Measurements from ENCODE around the gene SEC14L1.
"Not testable (repeated sequence)": the region's sequence is repeated elsewhere in the genome, so short reads cannot be mapped to it uniquely, and the experiment has no call there.

SEC14L1 gene

DNA sequence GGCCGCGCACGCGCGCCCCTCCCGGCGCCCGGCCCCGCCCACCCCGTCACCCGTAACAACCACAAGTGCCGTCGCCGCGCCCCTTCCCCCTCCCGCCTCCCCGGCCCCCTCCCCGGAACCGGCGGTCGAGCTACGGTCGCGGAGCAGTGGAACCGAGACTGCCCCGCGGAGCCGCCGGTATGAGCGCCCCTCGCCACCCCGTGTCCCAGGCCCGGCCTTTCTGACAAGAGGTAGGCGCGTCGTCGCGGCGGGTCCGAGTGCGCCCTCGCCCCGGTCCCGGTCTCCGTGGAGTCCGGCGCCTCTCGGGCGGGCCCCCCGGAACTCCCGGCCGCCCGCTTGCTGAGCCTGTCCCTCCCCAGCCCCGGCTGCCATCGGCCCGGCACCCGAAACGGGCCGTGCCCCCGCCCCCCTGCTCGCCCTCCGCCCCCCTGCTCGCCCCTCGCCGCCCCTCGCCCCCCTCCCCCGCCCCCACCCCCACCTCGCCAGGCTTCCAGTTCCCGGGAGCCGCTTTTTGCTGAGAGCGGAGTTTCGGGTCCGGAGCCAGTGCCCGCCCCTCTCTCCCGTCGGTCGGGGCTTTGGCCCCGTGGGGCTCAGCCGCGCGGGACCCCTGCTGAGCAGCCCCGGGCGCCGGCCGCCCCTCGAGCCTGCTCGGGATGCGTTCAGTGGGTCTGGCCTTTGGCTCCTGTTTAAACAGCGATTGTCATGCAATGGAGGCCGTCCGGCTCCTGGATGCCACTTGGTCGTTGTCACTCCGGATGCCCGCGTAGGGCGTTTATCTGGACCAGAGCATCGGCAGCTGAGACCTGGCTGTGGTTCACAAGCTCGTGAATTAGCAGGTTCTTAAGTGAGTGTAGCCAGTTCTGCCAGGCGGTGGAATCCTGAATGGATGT, at the start of gene SEC14L1:
SEC14L1 (plus strand) TSS at position 92 of the 890 bp plus-strand sequence. CDS start 2,628 bp downstream, outside the sequence.
- DNase-seq = peak; percentile 77

DNA sequence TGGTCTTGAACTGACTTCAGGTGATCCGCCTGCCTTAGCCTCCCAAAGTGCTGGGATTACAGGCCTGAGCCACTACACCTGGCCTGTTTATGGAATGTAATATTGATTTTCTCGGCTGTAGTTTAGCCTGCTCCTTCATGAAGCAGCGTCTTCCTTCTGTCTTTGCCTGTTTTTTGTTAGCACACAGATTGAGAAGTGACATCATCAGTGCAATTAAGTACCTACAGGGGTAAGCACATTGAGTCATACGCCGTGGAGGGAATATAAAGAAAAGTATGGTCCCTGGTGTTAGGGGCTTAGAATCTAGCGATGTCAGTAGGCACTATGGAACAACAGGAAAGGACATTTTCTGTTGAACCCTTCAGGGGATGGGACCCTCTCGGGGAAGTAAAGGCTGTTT, 48.7 kb upstream of the SEC14L1 start:
- no peak for DNase-seq

DNA sequence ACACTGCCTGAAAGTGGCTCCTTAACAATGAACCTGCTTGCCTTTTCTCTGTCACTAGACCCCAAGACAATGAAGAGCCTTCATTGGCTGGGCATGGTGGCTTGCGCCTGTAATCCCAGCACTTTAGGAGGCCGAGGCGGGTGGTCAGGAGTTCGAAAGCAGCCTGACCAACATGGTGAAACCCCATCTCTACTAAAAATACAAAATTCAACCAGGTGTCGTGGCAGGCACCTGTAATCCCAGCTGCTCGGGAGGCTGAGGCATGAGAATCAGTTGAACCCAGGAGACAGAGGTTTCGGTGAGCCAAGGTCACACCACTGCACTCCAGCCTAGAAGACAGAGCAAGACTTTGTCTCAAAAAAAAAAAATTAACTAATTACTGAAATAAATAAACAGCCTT, 45.3 kb upstream of the SEC14L1 start:
- no peak for DNase-seq

DNA sequence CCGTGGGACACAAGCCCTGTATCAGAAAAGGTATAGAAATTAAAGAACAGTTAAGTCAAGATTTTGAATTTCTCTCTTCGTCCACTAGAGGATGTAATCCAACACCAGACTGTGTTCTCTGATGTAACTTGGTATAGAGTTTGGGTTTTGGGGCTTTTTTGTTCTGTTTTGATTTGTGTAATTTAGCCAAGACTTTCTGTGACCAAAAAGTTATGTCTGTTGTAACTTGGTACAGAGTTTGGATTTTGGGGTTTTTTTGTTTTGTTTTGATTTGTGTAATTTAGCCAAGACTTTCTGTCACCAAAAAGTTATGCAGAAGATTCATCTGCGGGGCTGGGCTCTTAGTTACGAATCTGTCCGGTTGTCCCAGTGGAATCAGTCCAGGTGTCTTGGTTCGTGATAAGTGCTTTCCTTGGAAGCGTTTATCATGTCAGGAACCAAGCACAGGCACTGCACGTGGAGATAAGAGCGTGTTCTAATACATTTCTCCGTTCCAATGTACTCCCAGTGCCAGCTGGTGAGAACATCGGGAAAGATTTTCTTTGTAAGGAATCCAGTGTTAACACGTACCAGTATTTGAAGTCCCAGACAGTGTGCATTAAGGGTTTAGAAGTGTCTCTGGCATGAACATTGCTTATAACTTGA, 44.1 kb upstream of the SEC14L1 start:
- DNase-seq = no peak

DNA sequence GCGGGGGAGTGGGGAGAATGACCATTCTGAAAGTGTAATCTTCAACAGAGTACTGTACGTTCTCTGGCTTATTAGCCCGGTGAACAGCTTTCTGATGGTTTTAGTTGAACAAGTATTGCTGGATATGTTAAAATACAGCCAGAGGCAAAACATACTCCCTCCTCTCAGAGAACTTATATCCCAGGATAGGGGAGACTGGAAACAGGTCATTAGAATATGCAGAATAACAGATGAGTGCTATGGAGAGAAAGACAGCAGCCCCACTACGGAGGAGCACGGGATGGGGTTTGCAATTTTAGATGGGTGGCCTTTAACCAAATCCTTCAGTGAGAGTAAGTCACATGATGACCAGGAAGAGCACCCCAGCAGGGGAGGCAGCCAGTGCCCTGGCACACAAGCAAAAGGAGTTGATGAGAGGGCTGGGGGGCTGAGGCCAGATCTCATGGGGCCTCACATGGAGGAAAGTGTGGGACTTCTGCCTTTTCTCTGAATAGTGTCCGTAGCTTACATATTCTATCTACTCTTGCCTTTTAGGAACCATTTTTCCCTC, 43.1 kb upstream of the SEC14L1 start:
- no peak for DNase-seq

DNA sequence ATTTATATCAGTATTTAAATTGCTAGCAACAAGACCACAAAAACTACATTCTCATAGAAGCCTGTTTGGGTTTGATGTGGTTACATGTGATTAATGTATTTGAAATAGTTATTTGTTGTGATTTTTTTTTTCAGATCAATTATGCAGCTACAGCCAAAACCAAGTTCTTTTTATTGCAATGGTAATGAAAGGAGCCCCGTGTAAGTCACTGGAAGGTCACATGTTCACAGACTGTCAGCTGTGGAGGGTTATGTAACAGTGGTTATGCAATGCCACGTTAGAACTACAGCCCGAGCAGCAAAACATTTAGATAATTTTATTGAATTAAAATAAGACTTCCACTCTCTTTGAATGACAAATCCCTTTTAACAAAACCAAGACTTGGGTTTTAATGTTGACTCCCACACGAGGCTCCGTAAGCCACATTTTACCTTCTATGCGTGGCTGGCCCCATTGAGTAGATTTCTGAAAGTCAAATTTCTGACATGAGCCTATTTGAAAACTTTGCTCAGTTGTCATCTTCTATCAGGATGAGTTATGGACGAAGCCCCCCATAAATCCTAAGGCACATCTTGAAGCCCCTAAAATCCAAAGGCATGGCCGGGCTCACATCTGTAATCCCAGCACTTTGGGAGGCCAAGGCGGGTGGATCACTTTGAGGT, 41.8 kb upstream of the SEC14L1 start:
- no peak for DNase-seq

DNA sequence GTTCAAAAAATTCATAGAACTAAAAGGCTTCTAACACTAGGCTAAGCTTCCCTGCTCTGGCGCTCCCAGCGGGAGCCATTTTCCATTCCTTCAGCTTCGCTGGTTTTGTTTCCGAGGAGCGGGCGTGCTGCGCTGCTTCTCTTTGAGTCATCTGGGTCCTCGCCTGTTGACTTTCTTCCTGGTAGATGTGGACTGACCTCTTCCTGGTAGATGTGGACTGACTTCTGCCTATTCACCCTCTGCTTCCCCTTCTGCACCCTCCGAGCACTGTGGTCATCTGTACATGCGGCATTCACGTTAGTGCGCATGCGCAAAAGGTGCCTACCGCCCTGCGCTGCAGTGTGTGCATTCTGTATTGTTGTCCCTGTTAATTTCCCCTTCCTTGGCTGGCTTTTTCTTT, 40.8 kb upstream of the SEC14L1 start:
- no peak for DNase-seq

DNA sequence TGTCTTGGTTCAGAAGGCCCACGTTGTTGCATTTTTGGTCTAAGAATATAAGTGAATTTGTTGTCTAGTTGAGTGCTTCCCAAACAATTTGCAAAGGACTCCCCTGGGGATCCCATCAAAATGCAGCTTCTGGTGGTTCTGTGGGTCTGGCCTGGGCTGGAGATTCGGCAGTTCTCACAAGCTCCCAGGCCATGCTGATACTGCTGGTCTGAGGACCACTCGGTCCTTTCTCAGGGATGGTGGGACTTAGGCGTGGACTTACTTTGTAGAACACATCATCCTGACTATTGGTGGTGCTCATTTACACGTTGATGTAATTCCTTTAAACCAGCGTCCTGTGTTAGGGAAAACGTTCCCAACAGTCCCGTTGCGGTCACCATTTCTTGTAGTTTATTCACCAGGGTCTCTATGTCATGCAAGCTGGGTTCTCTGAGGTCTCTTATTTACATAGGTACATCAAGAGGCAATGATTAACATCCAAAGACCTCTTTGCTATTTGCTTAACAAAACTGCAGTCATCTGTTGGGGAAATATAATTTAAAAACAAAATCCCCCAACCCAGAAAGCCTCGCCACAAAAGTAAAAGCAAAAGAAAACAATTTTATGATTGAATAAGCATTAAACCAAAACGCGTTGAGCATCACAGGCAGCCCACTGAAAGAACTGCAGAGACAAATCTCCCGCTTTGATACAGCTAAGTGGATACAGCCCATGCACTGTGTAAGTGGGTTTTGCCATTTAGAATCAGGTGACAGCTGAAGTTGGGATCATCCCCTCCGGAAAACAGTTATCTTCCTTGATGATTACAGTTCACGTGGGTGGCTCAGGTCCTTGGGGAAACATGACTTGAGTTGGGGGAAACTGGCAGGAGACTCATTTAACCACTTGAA, 39.0 kb upstream of the SEC14L1 start:
- DNase-seq = no peak

DNA sequence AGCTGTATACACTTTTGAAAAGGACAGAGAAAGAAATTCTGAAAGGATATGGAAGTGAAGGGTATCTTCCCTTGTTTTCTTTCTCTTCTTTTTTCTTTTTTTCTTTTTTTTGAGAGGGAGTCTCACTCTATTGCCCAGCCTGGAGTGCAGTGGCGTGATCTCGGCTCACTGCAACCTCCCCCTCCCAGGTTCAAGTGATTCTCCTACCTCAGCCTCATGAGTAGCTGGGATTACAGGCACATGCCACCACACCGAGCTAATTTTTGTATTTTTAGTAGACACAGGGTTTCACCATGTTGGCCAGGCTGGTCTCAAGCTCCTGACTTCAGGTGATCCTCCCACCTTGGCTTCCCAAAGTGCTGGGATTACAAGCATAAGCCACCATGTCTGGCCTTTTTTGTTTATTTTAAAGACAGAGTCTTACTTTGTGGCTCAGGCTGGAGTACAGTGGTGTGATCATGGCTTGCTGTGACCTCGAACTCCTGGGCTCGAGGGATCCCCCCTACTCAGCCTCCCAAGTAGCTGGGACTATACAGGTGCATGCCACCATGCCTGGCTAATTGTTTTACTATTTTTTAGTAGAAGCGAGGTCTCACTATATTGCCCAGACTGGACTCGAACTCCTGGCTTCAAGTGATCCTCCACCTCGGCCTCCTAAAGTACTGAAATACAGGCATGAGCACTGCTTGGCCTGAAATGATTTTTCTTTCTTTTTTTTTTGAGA, 38.2 kb upstream of the SEC14L1 start:
- not testable (repeated sequence) for DNase-seq

DNA sequence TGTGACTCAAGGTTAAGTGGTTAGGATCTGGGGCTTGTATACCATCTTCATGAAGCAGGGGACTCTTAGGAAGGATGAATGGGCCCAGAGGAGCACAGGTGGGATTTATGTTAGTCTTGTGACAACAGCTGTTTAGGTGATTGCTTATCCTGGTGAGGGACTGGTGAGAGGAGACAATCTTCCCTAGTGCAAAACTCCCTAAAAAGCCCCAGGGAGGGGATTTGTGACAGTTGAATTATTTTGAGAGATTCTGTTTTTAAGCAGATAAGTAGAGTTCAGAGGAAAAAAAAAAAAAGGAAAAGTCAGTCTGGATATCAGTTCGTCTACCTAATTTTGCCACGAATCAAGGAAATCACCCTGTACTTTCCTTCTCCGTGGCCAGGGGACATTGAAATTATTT, 35.1 kb upstream of the SEC14L1 start:
- DNase-seq = no peak

DNA sequence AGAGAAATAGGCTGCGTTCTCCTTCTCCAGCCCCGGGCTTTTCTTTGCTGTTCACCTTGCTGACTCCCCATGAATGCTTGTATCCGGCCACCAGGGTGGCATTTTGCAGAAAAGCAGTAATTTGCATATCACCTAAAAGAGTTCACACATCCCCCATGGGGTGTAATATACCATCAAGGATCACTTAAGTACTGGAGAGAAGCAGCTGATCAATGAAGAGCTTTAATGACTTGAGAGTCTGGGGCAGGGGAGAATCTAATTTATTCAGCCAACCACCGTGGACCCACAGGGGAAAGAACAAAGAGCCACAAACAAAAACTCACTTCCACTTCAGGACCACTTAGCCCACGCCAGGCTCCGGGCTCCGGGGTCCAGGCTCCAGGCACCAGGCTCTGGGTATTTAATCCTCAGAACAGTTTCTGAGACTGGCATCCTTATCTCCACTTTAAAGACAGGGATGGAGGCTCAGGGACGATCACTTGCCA, 33.9 kb upstream of the SEC14L1 start:
- DNase-seq = peak; percentile 64

DNA sequence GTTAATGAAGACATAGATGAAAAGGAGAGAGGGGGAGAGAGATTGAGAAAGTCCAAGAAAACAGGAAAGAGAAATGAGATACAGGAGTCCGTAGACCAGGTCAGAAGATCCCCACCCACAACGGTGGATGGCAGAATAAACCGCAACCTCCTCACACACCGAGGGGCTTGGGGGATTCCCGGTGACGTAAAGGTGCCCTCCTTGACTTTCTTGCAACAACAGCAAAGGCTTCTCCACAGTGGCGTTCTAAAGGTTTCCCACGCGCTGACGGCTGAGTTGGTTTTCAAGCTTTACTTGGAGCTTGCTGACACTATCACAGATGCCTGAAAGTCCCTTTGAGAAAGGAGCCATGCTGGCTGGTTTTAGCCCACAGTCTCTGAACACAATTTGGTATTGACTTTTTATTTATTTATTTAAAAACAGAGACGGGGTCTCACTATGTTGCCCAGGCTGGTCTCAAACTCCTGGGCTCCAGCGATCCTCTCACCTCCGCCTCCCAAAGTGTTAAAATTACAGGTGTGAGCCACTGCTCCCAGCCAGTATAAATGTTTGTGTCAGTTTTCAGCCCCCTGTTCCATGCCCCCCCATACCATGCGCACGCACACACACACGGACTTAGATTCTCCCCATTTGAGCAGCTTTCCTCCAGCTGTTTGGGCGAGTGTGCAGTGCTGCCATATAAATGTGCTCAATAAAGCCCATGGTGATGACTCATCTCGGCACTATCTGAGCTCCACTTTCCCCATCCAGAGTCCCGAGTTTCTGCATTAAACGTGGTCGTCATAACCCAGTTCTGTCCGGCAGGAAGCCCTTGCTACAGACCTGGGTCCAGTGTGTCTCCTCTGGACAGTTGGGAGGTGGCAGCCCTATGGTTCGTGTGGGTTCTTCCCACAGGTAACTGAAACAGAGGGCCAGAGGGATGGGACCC, 33.0 kb upstream of the SEC14L1 start:
- peak; percentile 85 for DNase-seq

DNA sequence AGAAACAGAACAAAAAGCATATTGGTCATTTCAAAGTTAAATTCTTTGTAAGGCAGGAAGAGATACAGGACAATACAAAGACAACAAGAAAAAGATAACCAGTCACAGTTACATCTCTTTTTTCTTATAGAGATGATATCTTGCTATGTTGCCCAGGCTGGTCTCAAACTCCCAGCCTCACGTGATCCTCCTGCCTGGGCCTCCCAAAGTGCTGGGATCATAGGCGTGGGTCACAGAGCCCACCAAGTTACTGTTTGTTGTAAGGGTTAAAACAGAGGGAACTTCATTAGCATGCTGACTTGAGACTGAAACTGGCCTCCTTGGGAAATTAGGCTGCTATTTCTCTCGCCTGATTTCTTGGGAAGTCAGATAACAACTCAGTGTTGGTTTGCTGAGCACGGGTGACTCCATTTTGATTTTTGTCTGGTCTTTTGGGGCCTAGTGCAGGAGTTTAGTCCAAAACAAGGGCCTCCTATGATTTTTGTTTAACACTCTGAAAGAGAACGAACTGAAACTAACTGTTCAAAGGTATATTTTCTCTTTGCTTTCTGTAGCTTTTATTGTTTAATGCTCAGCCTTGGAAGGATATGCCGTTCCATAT, 31.5 kb upstream of the SEC14L1 start:
- DNase-seq = no peak

DNA sequence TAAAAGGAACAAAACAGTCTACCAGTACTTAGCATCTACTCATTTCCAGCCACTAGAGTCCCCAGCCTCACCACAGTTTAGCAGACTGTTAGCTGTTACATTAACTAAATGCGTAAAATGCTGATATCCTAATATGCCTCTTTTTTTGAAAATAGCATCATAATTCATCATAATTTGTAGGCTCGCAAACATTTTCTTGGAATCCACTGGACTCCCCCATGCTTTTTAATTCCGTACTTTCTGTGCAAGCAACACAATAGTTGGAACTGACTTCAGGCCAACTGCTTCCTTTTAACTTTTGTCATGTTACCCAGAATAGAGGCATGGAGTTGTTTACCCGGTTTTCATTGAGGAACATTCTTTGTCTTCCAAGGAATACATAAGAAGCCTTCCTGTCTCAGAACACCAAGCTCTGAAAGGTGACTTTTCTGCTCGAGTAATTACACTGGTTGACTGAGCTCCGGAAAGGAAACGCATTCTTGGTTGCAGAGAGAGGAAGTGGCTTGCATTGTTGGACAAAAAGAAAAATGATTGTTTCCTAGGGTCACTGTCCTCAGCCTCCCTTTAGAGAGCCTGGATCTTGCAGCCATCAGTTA, 30.9 kb upstream of the SEC14L1 start:
- DNase-seq = no peak

DNA sequence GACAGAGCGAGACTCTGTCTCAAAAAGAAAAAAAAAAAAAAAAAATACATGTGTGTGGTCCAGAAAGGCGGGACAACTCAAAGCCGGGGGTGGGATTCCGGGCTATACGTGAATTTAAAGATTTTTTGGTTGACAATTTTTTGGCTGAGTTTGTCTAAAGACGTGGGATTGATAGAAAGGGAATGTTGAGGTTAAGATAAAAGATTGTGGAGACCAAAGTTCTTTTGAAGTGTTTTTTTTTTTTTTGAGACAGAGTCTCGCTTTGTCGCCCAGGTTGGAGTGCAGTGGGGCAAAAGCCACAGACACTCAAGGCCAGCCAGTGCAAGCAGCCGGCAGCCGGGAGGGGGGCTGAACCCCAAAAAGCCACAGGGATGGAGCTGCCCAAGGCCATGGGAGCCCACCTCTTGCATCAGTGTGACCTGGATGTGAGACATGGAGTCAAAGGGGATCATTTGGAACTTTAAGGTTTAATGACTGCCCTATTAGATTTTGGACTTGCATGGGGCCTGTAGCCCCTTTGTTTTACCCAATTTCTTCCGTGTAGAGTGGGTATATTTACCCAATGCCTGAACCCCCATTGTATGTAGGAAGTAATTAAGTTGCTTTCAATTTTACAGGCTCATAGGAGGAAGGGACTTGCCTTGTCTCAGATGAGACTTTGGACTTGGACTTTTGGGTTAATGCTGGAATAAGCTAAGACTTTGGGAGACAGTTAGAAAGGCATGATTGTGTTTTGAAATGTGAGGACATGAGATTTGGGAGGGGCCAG, 29.4 kb upstream of the SEC14L1 start:
- DNase-seq = not testable (repeated sequence)

DNA sequence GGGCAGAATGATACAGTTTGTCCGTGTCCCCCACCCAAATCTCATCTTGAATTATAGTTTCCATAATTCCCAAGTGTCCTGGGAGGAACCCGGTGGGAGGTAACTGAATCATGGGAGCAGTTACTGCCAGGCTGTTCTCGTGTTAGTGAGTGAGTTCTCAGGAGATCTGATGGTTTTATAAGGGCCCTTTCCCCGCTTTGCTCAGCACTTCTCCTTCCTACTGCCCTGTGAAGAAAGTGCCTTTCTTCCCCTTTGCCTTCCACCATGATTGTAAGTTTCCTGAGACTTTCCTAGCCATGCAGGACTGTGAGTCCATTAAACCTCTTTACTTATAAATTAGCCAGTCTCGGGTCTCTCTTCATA, 28.9 kb upstream of the SEC14L1 start:
- DNase-seq = no peak

DNA sequence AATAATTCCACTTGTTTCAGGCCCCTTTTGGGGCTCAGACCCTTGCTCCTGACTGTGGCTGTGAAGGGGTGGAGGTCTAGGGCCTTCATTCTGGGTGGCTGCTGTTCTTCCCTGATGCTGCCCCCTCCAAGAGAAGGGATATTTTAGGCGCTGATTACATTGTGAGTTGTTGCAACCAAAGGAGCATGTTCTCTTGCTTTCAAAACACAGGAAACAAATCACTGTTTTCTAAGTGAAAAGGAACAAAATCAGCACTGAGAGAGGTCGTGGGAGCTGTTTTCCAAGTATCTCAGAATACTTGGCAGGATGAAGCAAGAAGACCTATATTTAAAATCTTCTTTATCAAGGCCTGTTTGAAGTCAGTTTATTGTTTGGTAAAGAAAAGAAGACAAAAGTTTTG, 25.3 kb upstream of the SEC14L1 start:
- DNase-seq = no peak

DNA sequence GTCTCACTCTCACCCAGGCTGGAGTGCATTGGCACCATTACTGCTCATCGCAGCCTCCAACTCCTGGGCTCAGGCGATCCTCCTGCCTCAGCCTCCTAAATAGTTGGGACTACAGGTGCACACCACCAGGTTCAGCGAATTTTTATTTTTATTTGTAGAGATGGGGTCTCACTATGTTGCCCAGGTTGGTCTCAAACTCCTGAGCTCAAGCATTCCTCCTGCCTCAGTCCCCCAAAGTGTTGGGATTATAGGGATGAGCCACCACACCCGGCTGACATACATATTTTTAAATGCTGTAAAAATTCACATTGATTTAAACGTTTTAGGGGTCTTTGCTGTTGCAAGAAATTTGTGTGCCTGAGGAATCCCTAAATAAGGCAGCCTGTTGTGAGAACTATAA, 24.8 kb upstream of the SEC14L1 start:
- DNase-seq = no peak

DNA sequence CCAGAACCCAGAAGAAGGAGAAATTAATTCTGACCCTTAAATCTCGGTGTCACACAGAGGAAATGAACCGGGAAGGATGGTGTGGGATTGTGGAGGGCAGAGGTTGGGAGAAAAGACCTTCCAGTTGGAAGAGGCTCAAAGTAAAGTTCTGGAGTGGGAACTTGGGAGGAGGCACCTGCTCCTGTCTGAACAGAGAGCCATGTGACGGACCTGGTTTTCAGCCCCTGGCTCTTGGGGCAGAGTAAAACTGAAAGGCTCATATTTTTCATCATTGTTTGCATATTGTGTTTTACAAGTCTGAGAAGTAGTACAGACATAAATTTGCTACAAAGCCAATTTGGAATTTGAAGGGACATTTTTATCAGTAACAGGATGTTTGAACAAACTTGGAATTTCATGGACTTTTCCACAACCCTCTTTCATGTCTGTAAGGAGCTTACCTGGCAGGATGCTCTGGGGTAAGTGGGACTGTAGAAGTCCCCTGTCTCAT, 24.4 kb upstream of the SEC14L1 start:
- DNase-seq = no peak
